Measurements from ENCODE around the gene TARP.

The TARP gene

GRCh38 chr7:38296059-38296857 is 22.8 kb upstream of the TARP start:
- no peaks in the 10 kb centered on the region for H3K9me3 ChIP-seq
- no peak for ATAC-seq
- no peak for TF ChIP-seq CTCF (IDR thresholded peaks at IDR 0.05)
- no peak for DNase-seq
- intact Hi-C loops (cut with DNase I, micrococcal nuclease): no loop called here
- H3K4me1 ChIP-seq (ENCODE audit: low read depth): no peaks in the 10 kb centered on the region
- H3K36me3 ChIP-seq (ENCODE audit: low read depth): no peaks in the 10 kb centered on the region
- H3K4me3 ChIP-seq: no peak overlapping the region

- DNase-seq (no peak), ATAC-seq (no peak)
- Histone ChIP-seq H3K9me3 (no peaks in the 10 kb centered on the region), H3K36me3 (ENCODE audit: low read depth) (no peaks in the 10 kb centered on the region), H3K4me3 (no peak overlapping the region), H3K4me1 (ENCODE audit: low read depth) (no peaks in the 10 kb centered on the region)
- no peak for TF ChIP-seq CTCF (IDR thresholded peaks at IDR 0.05)
- intact Hi-C loops (cut with DNase I, micrococcal nuclease): no loop called here
Measured at GRCh38 chr7:38294926-38295325, 21.5 kb upstream of the TARP start.

- DNase-seq: no peak
- ATAC-seq: no peak
- no peak for TF ChIP-seq CTCF (IDR thresholded peaks at IDR 0.05)
- no peaks in the 10 kb centered on the region for H3K9me3 ChIP-seq
- intact Hi-C loops (cut with DNase I, micrococcal nuclease): no loop called here
- H3K36me3 ChIP-seq (ENCODE audit: low read depth): no peaks in the 10 kb centered on the region
- no peaks in the 10 kb centered on the region for H3K4me1 ChIP-seq (ENCODE audit: low read depth)
- H3K4me3 ChIP-seq: no peak overlapping the region
Measured at GRCh38 chr7:38292442-38292841, 19.0 kb upstream of the TARP start.

GRCh38 chr7:38291650-38292049 is 18.2 kb upstream of the TARP start:
- Histone ChIP-seq H3K9me3 (no peaks in the 10 kb centered on the region), H3K4me3 (no peak overlapping the region), H3K4me1 (ENCODE audit: low read depth) (no peaks in the 10 kb centered on the region), H3K36me3 (ENCODE audit: low read depth) (no peaks in the 10 kb centered on the region)
- intact Hi-C loops (cut with DNase I, micrococcal nuclease): no loop called here
- TF ChIP-seq CTCF (IDR thresholded peaks at IDR 0.05): no peak
- no peak for DNase-seq
- ATAC-seq: no peak

- Histone ChIP-seq H3K36me3 (ENCODE audit: low read depth) (no peaks in the 10 kb centered on the region), H3K4me3 (no peak overlapping the region), H3K4me1 (ENCODE audit: low read depth) (no peaks in the 10 kb centered on the region), H3K9me3 (no peaks in the 10 kb centered on the region)
- ATAC-seq (no peak), DNase-seq (no peak)
- intact Hi-C loops (cut with DNase I, micrococcal nuclease): no loop called here
- no peak for TF ChIP-seq CTCF (IDR thresholded peaks at IDR 0.05)
Measured at GRCh38 chr7:38291117-38291647, 17.7 kb upstream of the TARP start.
